ENCODE measurements around the gene GIPC2. TPM values are rescaled to one million over a fixed set of nuclear protein-coding genes. Genes with fewer than 3 reads are reported as not detected.

Gene GIPC2
- total RNA-seq, 1 donor from 2014 or later: 4.1 TPM

GRCh38 chr1:78029793-78030192, 16.0 kb upstream of the GIPC2 start:
- no peaks in the 10 kb centered on the region for H3K36me3 ChIP-seq
- no peak for DNase-seq
- intact Hi-C loops (cut with DNase I): no loop called here
- H3K9me3 ChIP-seq: no peaks in the 10 kb centered on the region
- H3K27me3 ChIP-seq: no peaks in the 10 kb centered on the region
- TF ChIP-seq CTCF (IDR thresholded peaks at IDR 0.05): no peak
- ATAC-seq: no peak
- no peak overlapping the region for H3K27ac ChIP-seq
- H3K4me3 ChIP-seq: no peak overlapping the region
- H3K4me1 ChIP-seq: no peaks in the 10 kb centered on the region

- Histone ChIP-seq H3K36me3 (no peaks in the 10 kb centered on the region), H3K4me3 (no peak overlapping the region), H3K27me3 (no peaks in the 10 kb centered on the region), H3K27ac (no peak overlapping the region), H3K9me3 (no peaks in the 10 kb centered on the region), H3K4me1 (no peaks in the 10 kb centered on the region)
- intact Hi-C loops (cut with DNase I): no loop called here
- DNase-seq (no peak), ATAC-seq (no peak)
- TF ChIP-seq CTCF (IDR thresholded peaks at IDR 0.05): no peak
Observed at GRCh38 chr1:78032996-78033796, 12.6 kb upstream of the GIPC2 start.

- no peaks in the 10 kb centered on the region for H3K36me3 ChIP-seq
- no peak for TF ChIP-seq CTCF (IDR thresholded peaks at IDR 0.05)
- DNase-seq: no peak
- H3K9me3 ChIP-seq: no peaks in the 10 kb centered on the region
- no peak for ATAC-seq
- no peak overlapping the region for H3K4me3 ChIP-seq
- no peaks in the 10 kb centered on the region for H3K4me1 ChIP-seq
- H3K27me3 ChIP-seq: no peaks in the 10 kb centered on the region
- intact Hi-C loops (cut with DNase I): no loop called here
- H3K27ac ChIP-seq: no peak overlapping the region
Observed at GRCh38 chr1:78033797-78034172, 12.0 kb upstream of the GIPC2 start.

GRCh38 chr1:78035121-78035520, 10.6 kb upstream of the GIPC2 start:
- Histone ChIP-seq H3K27me3 (no peaks in the 10 kb centered on the region), H3K36me3 (no peaks in the 10 kb centered on the region)
- no peak for TF ChIP-seq CTCF (IDR thresholded peaks at IDR 0.05)

GRCh38 chr1:78036450-78036849, 9.3 kb upstream of the GIPC2 start:
- no peak for DNase-seq
- H3K27me3 ChIP-seq: no peaks in the 10 kb centered on the region
- no peak overlapping the region for H3K4me3 ChIP-seq
- intact Hi-C loops (cut with DNase I): no loop called here
- TF ChIP-seq CTCF (IDR thresholded peaks at IDR 0.05): no peak
- no peak overlapping the region for H3K27ac ChIP-seq
- no peaks in the 10 kb centered on the region for H3K9me3 ChIP-seq
- H3K4me1 ChIP-seq: no peaks in the 10 kb centered on the region
- H3K36me3 ChIP-seq: no peaks in the 10 kb centered on the region
- ATAC-seq: no peak

More at GRCh38 chr1:78035121-78035520, 10.6 kb upstream of the GIPC2 start:
- Histone ChIP-seq H3K4me3 (no peak overlapping the region), H3K4me1 (no peaks in the 10 kb centered on the region), H3K9me3 (no peaks in the 10 kb centered on the region), H3K27ac (no peak overlapping the region)
- intact Hi-C loops (cut with DNase I): no loop called here
- ATAC-seq (no peak), DNase-seq (no peak)
